22Rv1 (cell line): ENCODE results near the gene JAM2.

Experiments
- CTCF ChIP-seq: fragments of 450-650 bp; IDR thresholded peaks from 2 replicates; pipeline ENCODE4 v1.5.1; 2017; ENCODE audit warnings: mild to moderate bottlenecking
- ZFX ChIP-seq: fragments of 450-650 bp; IDR thresholded peaks from 2 replicates; pipeline ENCODE4 v1.6.1; 2017; ENCODE audit warnings: antibody characterized with exemption, borderline replicate concordance

DNA sequence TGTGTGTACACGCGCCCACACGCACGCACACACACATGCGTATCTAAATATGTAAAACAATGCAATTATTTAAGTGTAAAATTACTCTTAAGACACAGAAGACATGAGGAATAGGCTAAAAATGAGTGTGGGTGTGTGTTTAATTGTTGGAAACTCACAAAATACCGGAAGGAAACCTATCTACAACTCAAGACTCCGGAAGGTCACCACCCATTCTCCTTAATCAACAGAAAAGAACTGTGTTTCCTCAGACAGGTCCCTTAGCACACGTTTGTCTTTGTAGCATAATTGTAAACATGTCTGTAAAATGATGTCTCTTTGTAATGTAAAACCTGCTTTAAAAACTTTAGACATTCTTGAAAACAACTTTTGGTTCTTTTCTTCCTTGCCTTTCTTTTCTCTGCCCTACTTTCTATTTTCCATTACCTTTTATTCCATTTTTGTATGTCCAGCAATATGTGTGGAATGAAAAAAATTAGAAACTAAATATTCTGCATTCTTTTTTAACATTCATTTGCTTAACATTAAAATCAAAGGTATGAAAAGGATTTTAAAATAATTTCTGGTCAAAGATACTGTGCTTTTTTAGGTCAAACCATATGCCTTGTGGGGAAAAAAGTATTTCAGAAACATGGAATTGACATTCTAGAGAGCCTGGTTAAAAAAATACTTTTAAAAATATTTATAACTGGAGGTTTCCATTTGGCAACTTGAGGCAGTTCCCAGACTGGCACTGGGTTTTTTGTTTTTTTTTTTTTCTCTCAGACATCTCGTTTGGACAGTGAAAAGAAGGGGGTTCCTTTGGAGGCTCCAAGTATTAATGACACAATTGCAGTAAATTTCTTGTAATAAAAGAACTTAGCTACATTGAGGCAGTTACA, 49.5 kb downstream of the JAM2 start:
- TF ChIP-seq CTCF: no peak
- TF ChIP-seq ZFX: no peak
